ENCODE results near the gene GTF2F2. TPM values are rescaled to one million over a fixed set of nuclear protein-coding genes. Genes with fewer than 3 reads are reported as not detected.

GTF2F2 gene
- total and polyA plus RNA-seq, 9 of the 15 experiments (the other 6 are each of a cell fraction or from before 2014, with no cell fraction given) = 19.7 to 44.8 (median 32.4) TPM

DNA sequence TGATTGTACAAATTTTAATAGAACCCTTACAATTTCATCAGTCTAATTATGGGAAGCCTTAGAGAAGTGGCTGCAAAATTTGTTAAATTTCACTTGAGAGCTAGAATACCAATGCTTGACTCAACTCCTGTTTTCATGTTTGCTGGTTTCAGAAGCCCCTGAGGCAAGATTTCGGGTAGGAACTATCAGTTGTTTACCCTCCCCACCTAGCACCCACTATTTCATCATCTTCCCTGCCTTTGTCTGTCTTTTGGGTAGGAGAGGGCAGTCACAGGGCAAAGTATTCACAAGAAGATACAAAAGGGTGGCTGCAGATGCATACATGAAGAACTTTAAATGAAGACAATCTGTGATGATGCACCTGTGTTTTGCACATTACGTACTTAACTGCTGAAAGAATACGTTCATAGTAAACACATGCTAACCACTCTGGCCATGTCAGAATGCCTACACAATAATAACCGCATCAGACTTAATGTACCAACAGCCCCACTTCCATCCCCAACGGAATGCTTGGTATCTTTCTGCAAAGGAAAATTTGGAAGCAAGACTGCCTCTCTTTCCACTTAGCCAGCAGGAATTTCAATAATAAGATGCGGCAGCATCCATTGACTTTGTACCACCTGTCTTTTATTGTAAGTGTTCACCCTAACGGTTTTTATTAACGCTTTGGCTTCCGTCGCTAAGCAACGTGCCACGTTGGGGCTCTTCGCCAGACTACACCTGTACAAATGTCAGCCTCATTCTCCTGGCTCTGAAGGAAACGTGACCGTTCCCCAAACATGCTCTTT, 190.2 kb downstream of the GTF2F2 start:
- Histone ChIP-seq H3K4me2 (ENCODE audit: insufficient read depth, low read length) (peak overlapping the region; percentile 1; the same call in 1 of the 2 replicates), H3K4me3 (no peak overlapping the region), H2AFZ (ENCODE audit: low read depth, low read length) (0 out of 2 replicates have a peak overlapping the region, but pooled peaks have one; percentile 28), H3K27me3 (ENCODE audit: control insufficient read depth in 2 of 2, insufficient read depth in 2 of 2, low read length in 2 of 2) (no peaks in the 10 kb centered on the region), H3K4me1 (replicated peaks in 1 of 2; ENCODE audit: control insufficient read depth in 2 of 2, insufficient read depth in 2 of 2, low read length in 2 of 2) (peaks cover 5 to 10% of the 10 kb centered on the region in 2 experiments; a peak in 3 of 5 replicates), H3K9me1 (ENCODE audit: control insufficient read depth, insufficient read depth, low read length) (no peaks in the 10 kb centered on the region), H3K36me3 (ENCODE audit: control insufficient read depth, insufficient read depth, low read length) (no peaks in the 10 kb centered on the region), H3K9ac (ENCODE audit: insufficient read depth in 1 of 2, low read depth in 2 of 2, low read length in 2 of 2) (no peak overlapping the region), H4K20me1 (replicated peaks; ENCODE audit: control insufficient read depth, insufficient read depth, low read length) (no peaks in the 10 kb centered on the region), H3K27ac (ENCODE audit: extremely low read depth, low read depth, low read length) (no peak overlapping the region), H3K9me3 (replicated peaks; ENCODE audit: control insufficient read depth, insufficient read depth, low read depth, low read length) (no peaks in the 10 kb centered on the region), H3K79me2 (ENCODE audit: control insufficient read depth, insufficient read depth, low read length) (no peaks in the 10 kb centered on the region)
- intact Hi-C loops (cut with micrococcal nuclease) (no loop called here), in situ Hi-C loops (cut with MboI) (no loop called here)
- 48% methylated on average over 14 of the region's 15 CpGs for WGBS (ENCODE audit: insufficient coverage, low coverage, missing lambda C conversion rate)
- ChIA-PET CTCF (ENCODE audit: low intra/inter-chr PET ratio) (interaction anchor here (0.7 to 4.0 kb wide), 3 partner anchors 263 to 340 kb away, joined by 4 to 53 read pairs (median 9); no protein-coding TSS in a partner anchor), POLR2A (no interaction called here)
- FAIRE-seq = no peak
- TF ChIP-seq MYC (IDR thresholded peaks at IDR 0.05; ENCODE audit: low read depth, low read length) = 0 out of 2 replicates have a peak, but pooled peaks have one; percentile 6
- TF ChIP-seq MYC (CRISPR knock-in tag; IDR thresholded peaks at IDR 0.05; ENCODE audit: borderline replicate concordance, low read depth) = no peak
- peak; percentile 40 for TF ChIP-seq RFX1 (IDR thresholded peaks at IDR 0.05)
- TF ChIP-seq RBBP5 (IDR thresholded peaks at IDR 0.05; ENCODE audit: borderline replicate concordance, insufficient read depth, low read length, poor library complexity, severe bottlenecking) = no peak
- TF ChIP-seq, protein P1, sequence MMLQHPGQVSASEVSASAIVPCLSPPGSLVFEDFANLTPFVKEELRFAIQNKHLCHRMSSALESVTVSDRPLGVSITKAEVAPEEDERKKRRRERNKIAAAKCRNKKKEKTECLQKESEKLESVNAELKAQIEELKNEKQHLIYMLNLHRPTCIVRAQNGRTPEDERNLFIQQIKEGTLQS (IDR thresholded peaks at IDR 0.05) = 0 out of 2 replicates have a peak, but pooled peaks have one; percentile 18
- TF ChIP-seq, protein P1 (CRISPR knock-in tag; conservative IDR thresholded peaks at IDR 0.05) = no peak
- no peak for TF ChIP-seq CCNT2 (IDR thresholded peaks at IDR 0.05; ENCODE audit: borderline replicate concordance, extremely low read depth, insufficient read length, low read depth, low read length)
- no peak for TF ChIP-seq YBX1 (IDR thresholded peaks at IDR 0.05)
- TF ChIP-seq ZNF232 (CRISPR knock-in tag; IDR thresholded peaks at IDR 0.05) = no peak
- no peak for TF ChIP-seq HNRNPH1 (optimal IDR thresholded peaks at IDR 0.05; ENCODE audit: low read depth, low read length)
- TF ChIP-seq XRCC5 (IDR thresholded peaks at IDR 0.05; ENCODE audit: low read depth, low read length) = no peak
- no TSS peak for BruUV-seq (replicated peaks)
- ATAC-seq = no peak
- no peak for DNase-seq (ENCODE audit: extremely low read depth in 1 of 4, low spot score in 3 of 4)
